H1 (cell line): ENCODE results near the gene TMEM131L.

Experiments
- CHD7 ChIP-seq: fragments of 300-600 bp; sonication (generic); IDR thresholded peaks from 2 replicates; pipeline ENCODE4 v1.7.1; 2012; ENCODE audit warnings: low read length, moderate library complexity, mild to moderate bottlenecking, inconsistent platforms; ENCODE audit not compliant: insufficient replicate concordance
- CTCF ChIP-seq, 3 experiments: IDR thresholded peaks; 1 replicate in 2 of 3; 2 replicates in 1 of 3; pipeline versions ENCODE4 v1.5.1 to v1.6.1; 2011; ENCODE audit warnings: low read length in 3 of 3, mild to moderate bottlenecking in 3 of 3, inconsistent platforms in 2 of 3, low read depth in 1 of 3, moderate library complexity in 1 of 3; ENCODE audit not compliant: insufficient read depth in 1 of 3; ENCODE audit errors: control extremely low read depth in 1 of 3
- EP300 ChIP-seq, 2 experiments: IDR thresholded peaks; 1 replicate in 1 of 2; 2 replicates in 1 of 2; pipeline ENCODE4 v1.6.1; 2011 to 2012; ENCODE audit warnings: low read depth in 2 of 2, low read length in 2 of 2, mild to moderate bottlenecking in 2 of 2, borderline replicate concordance in 1 of 2, inconsistent platforms in 1 of 2, moderate library complexity in 1 of 2
- EZH2 ChIP-seq: fragments of 200-600 bp; sonication (generic); IDR thresholded peaks from 2 replicates; pipeline ENCODE4 v1.7.1; 2012; ENCODE audit warnings: low read depth, mild to moderate bottlenecking, moderate library complexity, low read length, inconsistent platforms; ENCODE audit not compliant: severe bottlenecking
- GABPA ChIP-seq: IDR thresholded peaks from 2 replicates; pipeline ENCODE4 v1.6.1; 2011; ENCODE audit warnings: mild to moderate bottlenecking, low read length, moderate library complexity, borderline replicate concordance; ENCODE audit not compliant: insufficient read depth
- MAFK ChIP-seq: IDR thresholded peaks from 2 replicates; pipeline ENCODE4 v1.6.1; 2012; ENCODE audit warnings: low read depth, mild to moderate bottlenecking, improper control_type of control experiment, low read length
- NRF1 ChIP-seq: IDR thresholded peaks from 2 replicates; pipeline ENCODE4 v1.6.1; 2011; ENCODE audit warnings: mild to moderate bottlenecking, low read depth, low read length, improper control_type of control experiment
- RAD21 ChIP-seq, 2 experiments: IDR thresholded peaks in 1 of 2; conservative IDR thresholded peaks in 1 of 2; 2 replicates each; pipeline ENCODE4 v1.6.1; 2011; ENCODE audit warnings: low read depth in 2 of 2, low read length in 2 of 2, improper control_type of control experiment in 1 of 2, inconsistent platforms in 1 of 2, mild to moderate bottlenecking in 1 of 2, moderate library complexity in 1 of 2
- RFX5 ChIP-seq: IDR thresholded peaks from 2 replicates; pipeline ENCODE4 v1.6.1; 2011; ENCODE audit warnings: low read depth, low read length, improper control_type of control experiment, borderline replicate concordance
- SIN3A ChIP-seq, 2 experiments: IDR thresholded peaks in 1 of 2; conservative IDR thresholded peaks in 1 of 2; 2 replicates each; pipeline ENCODE4 v1.6.1; 2011 to 2012; ENCODE audit warnings: low read length in 2 of 2, improper control_type of control experiment in 1 of 2, low read depth in 1 of 2, mild to moderate bottlenecking in 1 of 2
- SUZ12 ChIP-seq: fragments of 200-600 bp; sonication (generic); IDR thresholded peaks from 2 replicates; pipeline ENCODE4 v1.6.1; 2012; ENCODE audit warnings: mild to moderate bottlenecking, inconsistent platforms, low read length, moderate library complexity, mixed read lengths
- TAF1 ChIP-seq: IDR thresholded peaks from 2 replicates; pipeline ENCODE4 v1.6.1; 2011; ENCODE audit warnings: mild to moderate bottlenecking, low read depth, low read length
- TCF12 ChIP-seq: IDR thresholded peaks from 2 replicates; pipeline ENCODE4 v1.6.1; 2011; ENCODE audit warnings: low read depth, mild to moderate bottlenecking, low read length
- USF2 ChIP-seq: IDR thresholded peaks from 2 replicates; pipeline ENCODE4 v1.6.1; 2011; ENCODE audit warnings: low read length, improper control_type of control experiment

GRCh38 chr4:153447175-153447905, 18.8 kb upstream of the TMEM131L start:
- TF ChIP-seq SIN3A (conservative IDR thresholded peaks at IDR 0.05 in 1 of 2, IDR thresholded peaks at IDR 0.05 in 1 of 2; ENCODE audit: low read depth in 1 of 2, low read length in 2 of 2), result no peak
- TF ChIP-seq EZH2, result no peak
- no peak for TF ChIP-seq GABPA
- TF ChIP-seq CTCF (IDR thresholded peaks at IDR 0.05; ENCODE audit: control extremely low read depth in 1 of 3, insufficient read depth in 1 of 3, low read depth in 1 of 3, low read length in 3 of 3), result no peak
- no peak for TF ChIP-seq RAD21 (IDR thresholded peaks at IDR 0.05 in 1 of 2, conservative IDR thresholded peaks at IDR 0.05 in 1 of 2; ENCODE audit: low read depth in 2 of 2, low read length in 2 of 2)
- no peak for TF ChIP-seq EP300 (IDR thresholded peaks at IDR 0.05; ENCODE audit: borderline replicate concordance in 1 of 2, low read depth in 2 of 2, low read length in 2 of 2)
- no peak for TF ChIP-seq TCF12
- TF ChIP-seq MAFK, result no peak
- no peak for TF ChIP-seq CHD7
- no peak for TF ChIP-seq USF2
- TF ChIP-seq RFX5, result no peak
- no peak for TF ChIP-seq NRF1
- TF ChIP-seq SUZ12, result no peak
- TF ChIP-seq TAF1, result no peak
